Ovary (tissue), 10 donors: Measurements from ENCODE around the gene PPP2R1B. TPM values are rescaled to one million over a fixed set of nuclear protein-coding genes. Genes with fewer than 3 reads are reported as not detected.

Experiments
- DNase-seq, 5 donors: peaks; one replicate each; pipeline ENCODE4 v3.0.0-alpha.2; 2019 to 2020
- H3K27ac ChIP-seq, 2 donors: fragments of 200-600 bp; one replicate each; pipeline versions ENCODE4 v1.5.1 to v1.8.0; 2019 to 2022
- H3K27me3 ChIP-seq: fragments of 200-600 bp; one replicate; pipeline ENCODE4 v1.8.0; 2022
- H3K36me3 ChIP-seq: fragments of 200-600 bp; sonication (generic); one replicate; pipeline ENCODE4 v1.5.1; 2019
- H3K4me1 ChIP-seq: one replicate; pipeline ENCODE4 v1.8.1; 2013; ENCODE audit warnings: mild to moderate bottlenecking, moderate library complexity; ENCODE audit not compliant: insufficient read depth
- H3K4me3 ChIP-seq: fragments of 200-600 bp; sonication (generic); one replicate; pipeline ENCODE4 v1.5.1; 2017
- H3K9me3 ChIP-seq, 2 donors: fragments of 200-600 bp in 1 of 2; sonication (generic) in 1 of 2; one replicate each; pipeline versions ENCODE4 v1.5.1 to v1.8.1; 2013 to 2019; ENCODE audit warnings: mild to moderate bottlenecking in 1 of 2, moderate library complexity in 1 of 2
- EP300 ChIP-seq: sonication (generic); formaldehyde crosslinking; IDR thresholded peaks from one replicate; pipeline ENCODE4 v1.6.1; 2017; ENCODE audit warnings: antibody characterized with exemption
- POLR2A ChIP-seq: fragments of 450-650 bp; IDR thresholded peaks from one replicate; pipeline ENCODE4 v1.6.1; 2017; ENCODE audit warnings: antibody characterized with exemption, mild to moderate bottlenecking, moderate library complexity
- WGBS, 3 donors: extraction: QIAGEN DNeasy Blood & Tissue Kit in 1 of 3; methylation state at CpG; one replicate each; pipeline versions ENCODE4 v1.1.5 to v1.1.7; 2013 to 2017; 5-methylcytosine and 5-hydroxymethylcytosine counted together
- intact Hi-C, 4 donors: fragments of 100-400 bp; cut with DNase I; formaldehyde crosslinking; loops; one replicate each; pipeline versions ENCODE4 v1.11.0 to v1.15.1; 2022 to 2023
- long read RNA-seq, 3 donors: library from polyadenylated mRNA in 2 of 3; unstranded in 2 of 3; transcript quantifications; one replicate each; pipeline ENCODE4 v2.0.0 and lab custom pipeline, GENCODE V29; 2021 to 2026
- polyA plus RNA-seq, 2 donors: library from polyadenylated mRNA; stranded (reverse); fragments of 200-250 nt in 1 of 2; fragments of 350-450 nt in 1 of 2; fragmentation: Illumina TruSeq in 1 of 2; extraction: RNeasy Lipid Tissue Mini Kit (QIAGEN cat#74804) in 1 of 2; gene quantifications; one replicate each; pipeline ENCODE4 v1.2.3, GENCODE V29; 2013 to 2014
- total RNA-seq, 7 donors: library from RNA; depleted of rRNA in 2 of 7; stranded (reverse); fragments of >200 nt in 2 of 7; fragmentation: NEBNext Ultra II Directional in 3 of 7; extraction: Animal tissue kit (Norgen Biotek cat#: 25700) in 3 of 7; gene quantifications; one replicate each; pipeline versions ENCODE4 v1.1.0 to v1.2.4, GENCODE V29; 2016 to 2023
- TF ChIP-seq, protein P1 (sequence below), 3 donors: fragments of 450-650 bp in 2 of 3; fragments of 200-600 bp in 1 of 3; IDR thresholded peaks; one replicate each; pipeline versions ENCODE4 v1.5.1 to v1.8.0; 2016 to 2022; ENCODE audit warnings: antibody characterized with exemption in 3 of 3, mild to moderate bottlenecking in 1 of 3
- donor health status: DM: no; HTN: no; CAD: no; lungs with moderate emphysema.
- donor health status: DM: no; HTN: no; CAD: no.
- donor health status: Bipolar disorder and iron deficiency.
- donor health status: DM: yes; HTN: yes; CAD: no.
- donor health status: DM: no; HTN: no; CAD: no.
- donor health status: DM: yes; HTN: yes; CAD: no.

PPP2R1B gene
- 10 to 100 TPM; 17.3 to 36.4 (median 25.9) TPM for total RNA-seq
- polyA plus RNA-seq = 10 to 100 TPM in 1 of 2 donors, 1 to 10 TPM in 1; 9.8 to 20.4 TPM
- long read RNA-seq, donor 1, full-length matches to known transcripts = 10 of 19 reads
- long read RNA-seq, donor 1, partial matches to known transcripts = 1 of 19 reads
- long read RNA-seq, donor 1, other reads (novel, unspliced or antisense) = 8 of 19 reads
- long read RNA-seq, donor 2, full-length matches to known transcripts = 11 of 11 reads
- long read RNA-seq, donor 2, partial matches to known transcripts = 0 of 11 reads
- long read RNA-seq, donor 2, other reads (novel, unspliced or antisense) = 0 of 11 reads
- long read RNA-seq, donor 3, full-length matches to known transcripts = 13 of 19 reads
- long read RNA-seq, donor 3, partial matches to known transcripts = 2 of 19 reads
- long read RNA-seq, donor 3, other reads (novel, unspliced or antisense) = 4 of 19 reads

DNA sequence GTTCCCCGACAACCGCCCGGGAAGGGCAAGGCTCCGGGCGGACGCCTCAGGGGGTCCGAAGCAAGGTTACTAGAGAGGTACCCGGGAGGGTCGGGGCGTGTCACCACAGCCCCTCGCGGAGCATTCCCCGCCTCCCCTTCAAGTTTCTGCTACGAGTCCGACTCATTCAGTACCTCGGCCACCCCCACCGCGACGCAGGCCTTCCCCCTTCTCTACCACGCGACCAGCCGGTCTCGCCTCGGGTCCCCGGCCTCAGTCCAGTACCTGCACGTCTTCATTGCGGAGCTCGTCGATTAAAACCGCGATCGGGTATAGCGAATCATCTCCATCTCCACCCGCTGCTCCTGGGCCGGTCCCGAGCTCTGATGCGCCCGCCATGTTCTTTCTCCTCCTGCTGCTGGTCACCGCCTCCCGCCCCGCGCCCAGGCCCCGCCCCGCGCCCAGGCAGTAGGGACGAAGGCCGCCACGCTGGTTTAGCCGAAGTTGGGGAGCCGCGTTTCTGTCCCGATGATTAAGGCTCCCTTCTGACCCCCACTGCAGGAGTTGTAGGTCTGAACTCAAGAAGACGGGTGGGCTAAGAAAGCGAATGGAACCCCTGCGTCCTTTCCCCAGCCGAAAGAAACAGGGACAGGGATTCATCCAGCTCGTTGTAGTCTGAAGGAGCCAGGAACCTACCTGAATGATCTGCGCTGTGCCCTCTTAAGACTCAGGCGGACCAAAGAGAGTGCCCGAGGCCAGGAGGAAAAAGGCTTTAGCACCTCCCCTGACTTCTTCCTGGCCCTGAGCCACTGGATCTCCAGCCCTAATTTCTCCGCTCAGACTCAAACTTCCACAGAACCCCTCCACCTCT lies at the start of gene PPP2R1B:
PPP2R1B (minus strand) TSS at position 406 of the 850 bp plus-strand sequence; CDS start at position 378, 28 bp downstream.
- no peaks in the 10 kb centered on the region for H3K9me3 ChIP-seq
- TF ChIP-seq, protein P1, sequence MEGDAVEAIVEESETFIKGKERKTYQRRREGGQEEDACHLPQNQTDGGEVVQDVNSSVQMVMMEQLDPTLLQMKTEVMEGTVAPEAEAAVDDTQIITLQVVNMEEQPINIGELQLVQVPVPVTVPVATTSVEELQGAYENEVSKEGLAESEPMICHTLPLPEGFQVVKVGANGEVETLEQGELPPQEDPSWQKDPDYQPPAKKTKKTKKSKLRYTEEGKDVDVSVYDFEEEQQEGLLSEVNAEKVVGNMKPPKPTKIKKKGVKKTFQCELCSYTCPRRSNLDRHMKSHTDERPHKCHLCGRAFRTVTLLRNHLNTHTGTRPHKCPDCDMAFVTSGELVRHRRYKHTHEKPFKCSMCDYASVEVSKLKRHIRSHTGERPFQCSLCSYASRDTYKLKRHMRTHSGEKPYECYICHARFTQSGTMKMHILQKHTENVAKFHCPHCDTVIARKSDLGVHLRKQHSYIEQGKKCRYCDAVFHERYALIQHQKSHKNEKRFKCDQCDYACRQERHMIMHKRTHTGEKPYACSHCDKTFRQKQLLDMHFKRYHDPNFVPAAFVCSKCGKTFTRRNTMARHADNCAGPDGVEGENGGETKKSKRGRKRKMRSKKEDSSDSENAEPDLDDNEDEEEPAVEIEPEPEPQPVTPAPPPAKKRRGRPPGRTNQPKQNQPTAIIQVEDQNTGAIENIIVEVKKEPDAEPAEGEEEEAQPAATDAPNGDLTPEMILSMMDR (IDR thresholded peaks at IDR 0.05) = no peak
- TF ChIP-seq EP300 (no peak), POLR2A (peak; percentile 55)
- 0 to 1% (median 0%) methylated on average over 55 to 61 of the region's 61 CpGs for WGBS, 3 donors
- H3K36me3 ChIP-seq = no peaks in the 10 kb centered on the region
- peak within 1 kb of the TSS; percentile 70 to 89 for H3K27ac ChIP-seq
- H3K27me3 ChIP-seq = no peaks in the 10 kb centered on the region
- peaks cover 6% of the 10 kb centered on the region for H3K4me1 ChIP-seq
- H3K4me3 ChIP-seq = peak within 1 kb of the TSS; percentile 64
- peak; percentile 79 to 84 (median 83) for DNase-seq
- intact Hi-C loops = loop anchor here in 1 of 4 donors (5.0 kb wide), 1 partner anchor 164 kb away; the partner anchor contains the start of gene SIK2

- H3K4me3 ChIP-seq = no peak overlapping the region
- H3K4me1 ChIP-seq = no peaks in the 10 kb centered on the region
- intact Hi-C loops = no loop called here
- no peak for DNase-seq
- 83 to 97% (median 91%) methylated on average over 1 of the region's 1 CpG for WGBS, 3 donors
- TF ChIP-seq POLR2A (no peak), EP300 (no peak)
- TF ChIP-seq, protein P1 (IDR thresholded peaks at IDR 0.05) = no peak
- no peaks in the 10 kb centered on the region for H3K27me3 ChIP-seq
- no peaks in the 10 kb centered on the region for H3K36me3 ChIP-seq
- no peak overlapping the region for H3K27ac ChIP-seq
- H3K9me3 ChIP-seq = no peaks in the 10 kb centered on the region
Measured at GRCh38 chr11:111815489-111815888, 49.3 kb upstream of the PPP2R1B start.

- intact Hi-C loops = no loop called here
- Histone ChIP-seq H3K27me3 (no peaks in the 10 kb centered on the region), H3K9me3 (no peaks in the 10 kb centered on the region), H3K36me3 (no peaks in the 10 kb centered on the region), H3K4me3 (no peak overlapping the region), H3K27ac (no peak overlapping the region), H3K4me1 (no peaks in the 10 kb centered on the region)
- no peak for TF ChIP-seq EP300
- TF ChIP-seq POLR2A = no peak
- TF ChIP-seq, protein P1 (IDR thresholded peaks at IDR 0.05) = no peak
- DNase-seq = no peak
- WGBS, 3 donors = 68 to 75% (median 72%) methylated on average over 8 of the region's 8 CpGs
Measured at GRCh38 chr11:111814557-111815320, 48.5 kb upstream of the PPP2R1B start.

GRCh38 chr11:111814106-111814505 lies 47.9 kb upstream of the PPP2R1B start:
- no peak for DNase-seq
- Histone ChIP-seq H3K27me3 (no peaks in the 10 kb centered on the region), H3K9me3 (no peaks in the 10 kb centered on the region), H3K36me3 (no peaks in the 10 kb centered on the region), H3K4me1 (no peaks in the 10 kb centered on the region), H3K4me3 (no peak overlapping the region), H3K27ac (no peak overlapping the region)
- WGBS, 3 donors = 70 to 87% (median 80%) methylated on average over 1 of the region's 1 CpG
- TF ChIP-seq, protein P1 (IDR thresholded peaks at IDR 0.05) = no peak
- TF ChIP-seq POLR2A = no peak
- no peak for TF ChIP-seq EP300
- intact Hi-C loops = no loop called here
